ENCODE results near the gene AFF2.
"Not testable (repeated sequence)": the region's sequence is repeated elsewhere in the genome, so short reads cannot be mapped to it uniquely, and the experiment has no call there.

The AFF2 gene

DNA sequence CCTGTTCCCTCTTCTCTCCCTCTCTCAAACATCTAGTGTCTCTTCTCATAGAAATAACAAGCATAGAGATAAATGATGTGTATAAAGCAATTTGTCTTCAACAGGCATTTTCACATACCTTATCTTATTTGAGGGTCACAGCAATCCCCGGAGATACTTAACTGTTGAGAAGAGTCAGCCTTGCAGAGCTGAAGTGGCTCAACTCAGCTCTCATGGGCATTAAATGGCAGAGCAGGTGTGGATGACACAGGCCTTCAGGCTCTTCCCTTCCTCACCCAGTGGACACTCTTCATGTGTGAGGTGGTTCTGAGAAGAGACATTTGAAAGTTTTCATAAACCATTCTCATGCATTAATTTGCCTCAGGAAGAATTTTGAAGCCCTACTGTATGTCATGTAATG lies 134.2 kb downstream of the AFF2 start:
- DNase-seq (ENCODE audit: low read depth in 2 of 2), result no peak

- DNase-seq (ENCODE audit: low read depth in 2 of 2), result no peak
These were observed 143.0 kb downstream of the AFF2 start for GRCh38 chrX:148643460-148643859.

DNA sequence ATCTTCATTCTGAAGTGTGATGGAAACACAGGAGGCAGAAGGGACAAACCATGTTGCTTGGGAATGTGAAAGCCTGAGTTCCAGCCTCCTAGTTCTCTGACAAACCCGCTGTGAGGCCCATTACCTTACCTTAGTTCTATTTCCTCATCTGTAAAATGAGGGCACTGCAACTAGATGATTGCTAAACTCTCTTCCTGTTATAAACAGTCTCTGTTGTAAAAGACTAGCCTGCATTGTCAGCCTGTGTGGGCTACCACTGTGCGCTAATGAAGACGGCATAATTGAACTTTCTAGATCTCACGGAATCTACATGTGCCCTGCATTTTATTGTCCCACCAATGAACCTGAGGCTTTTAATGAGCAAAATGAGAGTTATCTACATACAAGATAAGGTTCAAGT lies 147.2 kb downstream of the AFF2 start:
- no peak for DNase-seq (ENCODE audit: low read depth in 2 of 2)

DNA sequence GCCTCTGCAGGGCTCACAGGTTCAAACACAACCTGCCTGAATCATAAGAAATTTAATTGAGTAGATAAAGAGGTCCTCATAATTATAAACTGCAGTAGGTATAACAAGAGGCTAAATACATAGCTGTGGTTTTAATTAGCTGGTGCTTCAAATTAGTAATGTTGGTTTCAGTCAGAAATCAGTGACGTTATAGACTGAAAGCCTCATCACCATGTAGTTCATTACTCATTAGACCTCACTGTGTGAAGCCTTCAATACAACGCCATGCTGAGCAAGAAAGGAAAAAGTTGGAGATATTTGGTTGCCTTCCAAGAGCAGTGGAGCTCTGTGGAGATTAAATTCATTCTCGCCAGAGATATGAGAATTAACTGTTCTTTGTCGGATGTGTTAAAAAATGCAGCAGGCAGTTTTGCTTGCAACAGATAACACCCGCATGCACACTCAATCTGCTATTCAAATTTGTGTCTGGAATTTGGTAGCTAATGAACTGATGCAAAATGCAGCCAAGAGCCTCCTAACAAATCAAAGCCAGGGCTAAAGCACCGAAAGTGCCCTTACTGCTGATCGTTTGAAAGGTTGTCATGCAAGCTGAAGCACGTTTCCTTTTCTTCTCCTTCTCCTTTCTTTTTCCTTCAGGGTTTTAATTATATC lies 148.9 kb downstream of the AFF2 start:
- no peak for DNase-seq (ENCODE audit: low read depth in 2 of 2)

- no peak for DNase-seq (ENCODE audit: low read depth in 2 of 2)
These were observed 157.8 kb downstream of the AFF2 start for GRCh38 chrX:148658115-148658730.

GRCh38 chrX:148659481-148659880 lies 159.1 kb downstream of the AFF2 start:
- no peak for DNase-seq (ENCODE audit: low read depth in 2 of 2)

DNA sequence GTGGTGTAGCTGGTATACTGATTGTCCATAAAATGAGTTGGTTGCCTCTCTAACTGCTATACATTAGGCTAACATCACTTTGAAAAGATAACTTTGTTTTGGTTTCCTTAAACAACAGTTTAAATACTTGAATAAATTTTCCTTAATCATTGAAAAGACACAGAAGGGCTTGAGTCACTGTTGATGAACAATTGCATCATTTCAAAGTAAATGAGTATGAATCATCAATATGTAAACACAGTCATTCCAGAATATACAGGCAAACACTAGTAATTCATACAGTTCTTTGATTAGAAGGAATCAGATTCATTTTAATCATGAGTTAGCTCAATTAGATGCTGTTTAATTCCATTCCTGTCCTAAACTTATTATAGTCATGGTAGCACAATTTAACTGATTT lies 160.6 kb downstream of the AFF2 start:
- DNase-seq (ENCODE audit: low read depth in 2 of 2), result no peak

GRCh38 chrX:148662014-148662413 lies 161.6 kb downstream of the AFF2 start:
- DNase-seq (ENCODE audit: low read depth in 2 of 2), result no peak

- DNase-seq (ENCODE audit: low read depth in 2 of 2), result no peak
These were observed 163.8 kb downstream of the AFF2 start for GRCh38 chrX:148664171-148664570.

DNA sequence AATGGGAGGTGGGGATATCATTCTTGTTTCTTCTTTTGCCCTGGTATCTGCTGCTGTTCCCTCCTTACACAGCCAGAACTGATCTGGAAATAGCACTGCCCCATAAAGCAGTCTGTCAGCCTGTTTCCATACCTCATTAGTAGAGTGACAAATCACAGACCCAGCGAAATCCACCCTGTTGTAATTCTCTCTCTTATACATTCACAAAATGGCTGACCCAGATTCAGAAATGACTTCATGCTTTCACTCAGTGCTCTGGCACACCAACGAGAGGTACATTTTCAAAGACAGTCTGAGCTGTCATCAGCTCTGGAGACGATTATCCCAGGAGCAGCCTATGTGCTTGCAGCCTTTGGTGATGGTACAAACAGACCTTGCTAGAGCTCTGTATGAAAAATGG lies 164.6 kb downstream of the AFF2 start:
- DNase-seq (ENCODE audit: low read depth in 2 of 2), result no peak

GRCh38 chrX:148669175-148669574 lies 168.8 kb downstream of the AFF2 start:
- DNase-seq (ENCODE audit: low read depth in 2 of 2), result not testable (repeated sequence)

GRCh38 chrX:148670277-148670676 lies 169.9 kb downstream of the AFF2 start:
- no peak for DNase-seq (ENCODE audit: low read depth in 2 of 2)

GRCh38 chrX:148672517-148672916 lies 172.1 kb downstream of the AFF2 start:
- DNase-seq (ENCODE audit: low read depth in 2 of 2), result no peak

DNA sequence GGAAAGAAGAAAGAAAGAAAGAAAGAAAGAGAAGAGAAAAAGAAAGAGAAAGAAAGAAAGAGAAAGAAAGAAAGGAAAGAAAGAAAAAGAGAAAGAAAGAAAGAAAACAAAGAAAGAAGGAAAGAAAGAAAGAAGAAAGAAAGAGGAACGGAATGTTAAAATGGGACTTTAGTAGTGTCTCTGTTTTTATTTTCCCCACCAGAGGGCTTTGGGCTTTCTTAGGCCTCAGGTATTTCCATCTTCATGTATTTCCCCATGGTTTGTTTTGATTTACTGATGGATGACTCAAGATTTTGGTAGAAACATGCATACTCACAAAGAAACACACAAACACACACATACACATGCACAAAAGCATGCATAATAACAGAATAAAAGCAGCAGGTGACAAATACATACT lies 181.2 kb downstream of the AFF2 start:
- DNase-seq (ENCODE audit: low read depth in 2 of 2), result no peak

GRCh38 chrX:148682206-148682605 lies 181.8 kb downstream of the AFF2 start:
- DNase-seq (ENCODE audit: low read depth in 2 of 2), result no peak

- DNase-seq (ENCODE audit: low read depth in 2 of 2), result no peak
These were observed 191.0 kb downstream of the AFF2 start for GRCh38 chrX:148691456-148691855.

DNA sequence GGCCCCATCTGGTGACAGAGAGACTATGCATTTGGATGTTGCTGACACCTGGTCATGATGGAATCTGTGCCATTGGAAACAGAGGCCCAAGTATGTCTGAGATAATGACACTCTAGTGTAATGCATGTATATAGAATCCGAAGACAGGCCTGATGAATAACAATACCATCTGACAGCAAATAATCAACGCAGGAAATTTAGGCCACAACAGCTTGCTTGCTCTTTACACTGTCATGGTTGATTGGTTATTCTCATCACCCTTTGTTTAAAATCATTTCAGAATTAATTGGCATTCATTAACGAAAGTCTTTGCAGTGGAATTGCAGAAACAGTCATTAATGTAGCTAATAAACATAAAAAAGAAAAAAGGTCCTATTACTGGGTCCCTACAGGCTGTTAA lies 194.8 kb downstream of the AFF2 start:
- DNase-seq (ENCODE audit: low read depth in 2 of 2), result no peak

- no peak for DNase-seq (ENCODE audit: low read depth in 2 of 2)
These were observed 197.8 kb downstream of the AFF2 start for GRCh38 chrX:148698221-148698620.

GRCh38 chrX:148700021-148700420 lies 199.6 kb downstream of the AFF2 start:
- DNase-seq (ENCODE audit: low read depth in 2 of 2), result no peak

GRCh38 chrX:148713981-148714380 lies 213.6 kb downstream of the AFF2 start:
- no peak for DNase-seq (ENCODE audit: low read depth in 2 of 2)

GRCh38 chrX:148715361-148715760 lies 214.9 kb downstream of the AFF2 start:
- DNase-seq (ENCODE audit: low read depth in 2 of 2), result no peak

DNA sequence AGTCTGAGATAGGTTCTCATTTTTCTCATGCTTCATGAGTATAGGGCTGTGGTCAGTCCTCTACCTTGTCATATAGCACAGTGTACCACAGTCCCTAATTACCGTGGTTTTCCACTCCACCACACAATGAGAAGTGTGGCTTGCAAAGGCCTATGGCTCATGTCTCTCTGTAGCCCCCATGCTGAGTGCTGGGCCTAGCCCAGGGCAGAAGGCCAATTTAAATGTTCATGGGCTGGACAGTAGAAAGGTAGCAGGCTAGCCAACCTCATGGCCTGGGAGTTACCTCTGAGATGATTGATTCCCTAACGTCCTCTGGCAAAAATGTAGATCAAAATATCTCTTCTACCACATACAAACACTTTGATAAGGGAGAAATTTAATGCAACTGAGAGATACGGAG lies 222.5 kb downstream of the AFF2 start:
- DNase-seq (ENCODE audit: low read depth in 2 of 2), result no peak

- no peak for DNase-seq (ENCODE audit: low read depth in 2 of 2)
These were observed 223.1 kb downstream of the AFF2 start for GRCh38 chrX:148723551-148723950.

DNA sequence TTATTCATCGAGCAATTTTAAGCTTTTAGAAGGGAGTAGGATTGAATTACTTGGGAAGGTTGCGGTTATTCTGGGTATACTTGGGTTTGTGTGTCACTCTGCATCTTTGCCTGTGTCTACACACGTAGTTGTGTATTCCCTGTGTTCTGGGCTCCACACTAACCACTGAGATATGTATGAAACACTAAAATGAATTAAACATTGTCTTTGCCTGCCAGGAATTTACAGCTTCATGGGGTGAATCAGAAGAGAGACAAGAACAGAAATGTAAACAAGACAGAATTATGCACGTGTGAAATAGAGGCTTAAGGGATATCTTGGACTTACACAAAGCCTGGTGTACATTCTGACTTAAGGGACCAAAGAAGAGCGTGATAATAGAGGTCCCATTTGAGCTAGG lies 228.5 kb downstream of the AFF2 start:
- DNase-seq (ENCODE audit: low read depth in 2 of 2), result no peak

Data from stimulated activated CD8-positive, alpha-beta memory T cell treated with anti-CD3 and anti-CD28 coated beads, Interleukin-15, amount 100 ng/mL, for 48 hours (primary cell).